ENCODE results near the gene POLR2L.

DNA sequence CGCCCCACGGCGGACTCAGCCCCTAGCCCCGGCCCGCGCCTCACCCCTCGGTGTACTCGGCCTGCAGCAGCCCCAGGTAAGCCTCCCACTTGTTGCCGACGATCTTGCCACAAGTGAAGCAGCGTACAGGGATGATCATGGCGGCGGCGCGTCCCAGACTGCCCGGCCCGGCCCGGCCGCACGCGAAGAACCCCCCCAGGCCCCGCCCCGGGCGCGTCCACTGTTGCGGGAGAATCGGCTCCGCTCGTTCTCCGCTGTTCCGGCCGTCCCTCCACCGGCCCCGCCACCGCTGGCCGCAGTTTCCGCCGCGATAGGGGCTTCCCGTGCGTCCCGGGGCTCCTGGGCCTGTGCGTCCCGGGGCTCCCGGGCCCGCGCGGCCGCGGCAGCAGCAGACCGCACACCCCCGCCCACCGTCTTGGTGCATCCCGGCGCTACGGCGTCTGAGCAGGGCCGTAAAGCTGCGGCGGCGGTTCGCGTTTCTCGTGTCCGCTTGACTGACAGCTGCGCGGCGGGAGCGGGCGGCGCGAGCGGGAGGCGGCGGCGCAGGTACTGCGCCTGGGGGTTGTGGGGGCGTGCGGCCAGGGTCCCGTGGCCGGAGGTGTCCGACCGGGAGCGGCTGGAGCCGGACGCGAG lies at the start of gene POLR2L, which contains the start of gene TSPAN4:
- TF ChIP-seq, protein P1, sequence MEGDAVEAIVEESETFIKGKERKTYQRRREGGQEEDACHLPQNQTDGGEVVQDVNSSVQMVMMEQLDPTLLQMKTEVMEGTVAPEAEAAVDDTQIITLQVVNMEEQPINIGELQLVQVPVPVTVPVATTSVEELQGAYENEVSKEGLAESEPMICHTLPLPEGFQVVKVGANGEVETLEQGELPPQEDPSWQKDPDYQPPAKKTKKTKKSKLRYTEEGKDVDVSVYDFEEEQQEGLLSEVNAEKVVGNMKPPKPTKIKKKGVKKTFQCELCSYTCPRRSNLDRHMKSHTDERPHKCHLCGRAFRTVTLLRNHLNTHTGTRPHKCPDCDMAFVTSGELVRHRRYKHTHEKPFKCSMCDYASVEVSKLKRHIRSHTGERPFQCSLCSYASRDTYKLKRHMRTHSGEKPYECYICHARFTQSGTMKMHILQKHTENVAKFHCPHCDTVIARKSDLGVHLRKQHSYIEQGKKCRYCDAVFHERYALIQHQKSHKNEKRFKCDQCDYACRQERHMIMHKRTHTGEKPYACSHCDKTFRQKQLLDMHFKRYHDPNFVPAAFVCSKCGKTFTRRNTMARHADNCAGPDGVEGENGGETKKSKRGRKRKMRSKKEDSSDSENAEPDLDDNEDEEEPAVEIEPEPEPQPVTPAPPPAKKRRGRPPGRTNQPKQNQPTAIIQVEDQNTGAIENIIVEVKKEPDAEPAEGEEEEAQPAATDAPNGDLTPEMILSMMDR (IDR thresholded peaks at IDR 0.05): peak in 2 of 4 experiments; percentile 19 to 34
- peak; percentile 76 for TF ChIP-seq POLR2AphosphoS5 (IDR thresholded peaks at IDR 0.05)
